Liver (tissue), 9 donors: ENCODE data around the gene CREB5. TPM values are rescaled to one million over a fixed set of nuclear protein-coding genes. Genes with fewer than 3 reads are reported as not detected.

Experiments used
- DNase-seq: peaks from one replicate; pipeline ENCODE4 v3.0.0-alpha.2; 2017; ENCODE audit warnings: low spot score
- H3K27ac ChIP-seq, 2 donors: one replicate each; pipeline ENCODE4 v1.7.0; 2013; ENCODE audit warnings: inconsistent platforms in 2 of 2, low read length in 2 of 2, control low read depth in 1 of 2, low read depth in 1 of 2, mild to moderate bottlenecking in 1 of 2
- H3K27me3 ChIP-seq, 4 donors: one replicate each; pipeline versions ENCODE4 v1.6.1 to v1.7.0; 2013; ENCODE audit warnings: low read length in 3 of 4, inconsistent platforms in 1 of 4, mild to moderate bottlenecking in 1 of 4, moderate library complexity in 1 of 4; ENCODE audit not compliant: control insufficient read depth in 4 of 4, insufficient read depth in 4 of 4
- H3K36me3 ChIP-seq, 4 donors: one replicate each; pipeline versions ENCODE4 v1.6.1 to v1.7.0; 2013; ENCODE audit warnings: low read length in 3 of 4, mild to moderate bottlenecking in 3 of 4, low read depth in 1 of 4, moderate library complexity in 1 of 4; ENCODE audit not compliant: control insufficient read depth in 4 of 4, insufficient read depth in 3 of 4
- H3K4me1 ChIP-seq, 4 donors: one replicate each; pipeline versions ENCODE4 v1.6.1 to v1.7.0; 2013; ENCODE audit warnings: low read length in 3 of 4, mild to moderate bottlenecking in 3 of 4, moderate library complexity in 1 of 4; ENCODE audit not compliant: control insufficient read depth in 4 of 4, insufficient read depth in 4 of 4
- H3K4me3 ChIP-seq, 3 donors: one replicate each; pipeline versions ENCODE4 v1.6.1 to v1.7.0; 2013; ENCODE audit warnings: low read length in 3 of 3, control low read depth in 1 of 3, low read depth in 1 of 3, mild to moderate bottlenecking in 1 of 3
- H3K9ac ChIP-seq, 2 donors: one replicate each; pipeline ENCODE4 v1.7.0; 2013; ENCODE audit warnings: low read length in 2 of 2, mild to moderate bottlenecking in 2 of 2, moderate library complexity in 2 of 2, control low read depth in 1 of 2, low read depth in 1 of 2
- H3K9me3 ChIP-seq, 4 donors: one replicate each; pipeline versions ENCODE4 v1.6.1 to v1.7.0; 2013; ENCODE audit warnings: low read length in 3 of 4; ENCODE audit not compliant: control insufficient read depth in 4 of 4
- CTCF ChIP-seq: fragments of 150-350 bp; IDR thresholded peaks from 2 replicates; pipeline ENCODE4 v1.5.1; 2017; ENCODE audit warnings: improper control_type of control experiment, low read depth, low read length; ENCODE audit not compliant: missing input control
- EGR1 ChIP-seq, 2 donors: IDR thresholded peaks; 2 replicates each; pipeline ENCODE4 v1.6.1; 2016 to 2018; ENCODE audit warnings: antibody characterized with exemption in 2 of 2, low read depth in 2 of 2
- FOXA1 ChIP-seq: IDR thresholded peaks from 2 replicates; pipeline ENCODE4 v1.6.1; 2016; ENCODE audit warnings: antibody characterized with exemption
- FOXA2 ChIP-seq: IDR thresholded peaks from 2 replicates; pipeline ENCODE4 v1.6.1; 2016; ENCODE audit warnings: antibody characterized with exemption
- GABPA ChIP-seq, 2 donors: IDR thresholded peaks in 1 of 2; conservative IDR thresholded peaks in 1 of 2; 2 replicates each; pipeline ENCODE4 v1.6.1; 2016; ENCODE audit warnings: antibody characterized with exemption in 2 of 2, mild to moderate bottlenecking in 1 of 2, moderate library complexity in 1 of 2
- HNF4A ChIP-seq, 2 donors: conservative IDR thresholded peaks; 2 replicates each; pipeline ENCODE4 v1.6.1; 2016; ENCODE audit warnings: antibody characterized with exemption in 2 of 2, mild to moderate bottlenecking in 2 of 2
- HNF4G ChIP-seq: IDR thresholded peaks from 2 replicates; pipeline ENCODE4 v1.6.1; 2016; ENCODE audit warnings: antibody characterized with exemption
- JUND ChIP-seq, 2 donors: IDR thresholded peaks; 2 replicates each; pipeline ENCODE4 v1.6.1; 2016; ENCODE audit warnings: antibody characterized with exemption in 2 of 2
- MAX ChIP-seq: IDR thresholded peaks from 2 replicates; pipeline ENCODE4 v1.6.1; 2016; ENCODE audit warnings: antibody characterized with exemption
- NR2F2 ChIP-seq: IDR thresholded peaks from 2 replicates; pipeline ENCODE4 v1.6.1; 2016; ENCODE audit warnings: antibody characterized with exemption
- RAD21 ChIP-seq, 2 donors: IDR thresholded peaks; 2 replicates each; pipeline ENCODE4 v1.6.1; 2016; ENCODE audit warnings: antibody characterized with exemption in 2 of 2, mild to moderate bottlenecking in 2 of 2
- RXRA ChIP-seq, 2 donors: IDR thresholded peaks; 2 replicates each; pipeline ENCODE4 v1.6.1; 2017 to 2018; ENCODE audit warnings: antibody characterized with exemption in 2 of 2, mild to moderate bottlenecking in 1 of 2
- SP1 ChIP-seq: IDR thresholded peaks from 2 replicates; pipeline ENCODE4 v1.6.1; 2018; ENCODE audit warnings: antibody characterized with exemption, mild to moderate bottlenecking
- TAF1 ChIP-seq: conservative IDR thresholded peaks from 2 replicates; pipeline ENCODE4 v1.6.1; 2016; ENCODE audit warnings: antibody characterized with exemption, mild to moderate bottlenecking
- YY1 ChIP-seq: IDR thresholded peaks from 2 replicates; pipeline ENCODE4 v1.6.1; 2016; ENCODE audit warnings: antibody characterized with exemption, mild to moderate bottlenecking
- ZBTB33 ChIP-seq: IDR thresholded peaks from 2 replicates; pipeline ENCODE4 v1.6.1; 2016; ENCODE audit warnings: antibody characterized with exemption
- WGBS: extraction: QIAGEN DNeasy Blood & Tissue Kit; methylation state at CpG from one replicate; pipeline ENCODE4 v1.1.7; 2013; 5-methylcytosine and 5-hydroxymethylcytosine counted together
- polyA plus RNA-seq, 2 donors: library from polyadenylated mRNA; stranded (reverse) in 1 of 2; unstranded in 1 of 2; fragments of 200-250 nt in 1 of 2; fragments of >200 nt in 1 of 2; fragmentation: Nextera tagmentation in 1 of 2; extraction: Ambion mirVana in 1 of 2; gene quantifications; one replicate each; pipeline versions ENCODE4 v1.2.1 to v1.2.3, GENCODE V29; 2013 to 2015
- total RNA-seq, 2 donors: library from RNA; depleted of rRNA; stranded (reverse); fragments of >200 nt; gene quantifications; one replicate each; pipeline ENCODE4 v1.2.3, GENCODE V29; 2014
- TF ChIP-seq, protein P1 (sequence below): IDR thresholded peaks from 2 replicates; pipeline ENCODE4 v1.6.1; 2016; ENCODE audit warnings: antibody characterized with exemption
- TF ChIP-seq, protein P2 (sequence below): IDR thresholded peaks from 2 replicates; pipeline ENCODE4 v1.6.1; 2016; ENCODE audit warnings: antibody characterized with exemption, mild to moderate bottlenecking
- donor health status: healthy.
- donor health status: healthy.
- donor health status: healthy.
- donor health status: healthy.
- donor health status: healthy.

CREB5 gene
- total and polyA plus RNA-seq, 4 donors = 0.25 to 0.92 (median 0.67) TPM

GRCh38 chr7:28418311-28418710 is 6.0 kb downstream of the CREB5 start:
- no peak for DNase-seq
- Histone ChIP-seq H3K4me1 (peaks cover 0 to 1% (median 0%) of the 10 kb centered on the region in 4 donors), H3K9ac (no peak overlapping the region), H3K9me3 (no peaks in the 10 kb centered on the region), H3K36me3 (no peaks in the 10 kb centered on the region), H3K27ac (no peak overlapping the region), H3K27me3 (peaks cover 0 to 15% (median 0%) of the 10 kb centered on the region in 4 donors), H3K4me3 (no peak overlapping the region)
- 93% methylated on average over 2 of the region's 2 CpGs for WGBS
- TF ChIP-seq EGR1 (IDR thresholded peaks at IDR 0.05; ENCODE audit: low read depth in 2 of 2) (no peak), TAF1 (no peak), YY1 (no peak), RAD21 (IDR thresholded peaks at IDR 0.05) (no peak), HNF4G (no peak), GABPA (IDR thresholded peaks at IDR 0.05 in 1 of 2, conservative IDR thresholded peaks at IDR 0.05 in 1 of 2) (no peak)

DNA sequence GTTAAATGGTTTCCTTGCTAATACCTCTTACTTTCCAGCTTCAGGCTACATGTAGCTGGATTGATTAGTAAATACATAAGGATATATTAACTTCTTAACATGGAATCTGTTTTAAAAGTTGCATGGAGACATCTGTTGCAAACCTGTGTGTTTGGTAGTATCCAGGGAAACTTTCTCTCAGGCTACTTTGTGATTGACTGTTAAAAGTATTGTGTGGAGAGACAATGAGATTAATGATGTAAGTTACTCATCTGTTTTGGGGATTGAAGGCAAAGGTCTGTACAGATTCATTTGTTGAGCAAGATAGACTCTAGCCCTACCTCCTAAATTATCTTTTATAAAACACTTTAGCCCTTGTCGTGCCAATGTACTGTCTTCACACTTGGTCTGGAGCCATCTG is 6.6 kb downstream of the CREB5 start:
- 76% methylated on average over 1 of the region's 1 CpG for WGBS
- no peak for DNase-seq
- Histone ChIP-seq H3K36me3 (no peaks in the 10 kb centered on the region), H3K27me3 (peaks cover 0 to 9% (median 0%) of the 10 kb centered on the region in 4 donors), H3K4me3 (no peak overlapping the region), H3K4me1 (peaks cover 0 to 1% (median 0%) of the 10 kb centered on the region in 4 donors), H3K9ac (no peak overlapping the region), H3K27ac (no peak overlapping the region), H3K9me3 (no peaks in the 10 kb centered on the region)
- no peak for TF ChIP-seq YY1
- TF ChIP-seq EGR1 (IDR thresholded peaks at IDR 0.05; ENCODE audit: low read depth in 2 of 2) = no peak
- TF ChIP-seq GABPA (IDR thresholded peaks at IDR 0.05 in 1 of 2, conservative IDR thresholded peaks at IDR 0.05 in 1 of 2) = no peak
- TF ChIP-seq FOXA2 = no peak
- no peak for TF ChIP-seq HNF4A (conservative IDR thresholded peaks at IDR 0.05)
- TF ChIP-seq, protein P1, sequence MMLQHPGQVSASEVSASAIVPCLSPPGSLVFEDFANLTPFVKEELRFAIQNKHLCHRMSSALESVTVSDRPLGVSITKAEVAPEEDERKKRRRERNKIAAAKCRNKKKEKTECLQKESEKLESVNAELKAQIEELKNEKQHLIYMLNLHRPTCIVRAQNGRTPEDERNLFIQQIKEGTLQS = no peak
- no peak for TF ChIP-seq JUND (IDR thresholded peaks at IDR 0.05)
- no peak for TF ChIP-seq ZBTB33
- no peak for TF ChIP-seq RAD21 (IDR thresholded peaks at IDR 0.05)
- no peak for TF ChIP-seq SP1
- TF ChIP-seq MAX = no peak
- TF ChIP-seq, protein P2, sequence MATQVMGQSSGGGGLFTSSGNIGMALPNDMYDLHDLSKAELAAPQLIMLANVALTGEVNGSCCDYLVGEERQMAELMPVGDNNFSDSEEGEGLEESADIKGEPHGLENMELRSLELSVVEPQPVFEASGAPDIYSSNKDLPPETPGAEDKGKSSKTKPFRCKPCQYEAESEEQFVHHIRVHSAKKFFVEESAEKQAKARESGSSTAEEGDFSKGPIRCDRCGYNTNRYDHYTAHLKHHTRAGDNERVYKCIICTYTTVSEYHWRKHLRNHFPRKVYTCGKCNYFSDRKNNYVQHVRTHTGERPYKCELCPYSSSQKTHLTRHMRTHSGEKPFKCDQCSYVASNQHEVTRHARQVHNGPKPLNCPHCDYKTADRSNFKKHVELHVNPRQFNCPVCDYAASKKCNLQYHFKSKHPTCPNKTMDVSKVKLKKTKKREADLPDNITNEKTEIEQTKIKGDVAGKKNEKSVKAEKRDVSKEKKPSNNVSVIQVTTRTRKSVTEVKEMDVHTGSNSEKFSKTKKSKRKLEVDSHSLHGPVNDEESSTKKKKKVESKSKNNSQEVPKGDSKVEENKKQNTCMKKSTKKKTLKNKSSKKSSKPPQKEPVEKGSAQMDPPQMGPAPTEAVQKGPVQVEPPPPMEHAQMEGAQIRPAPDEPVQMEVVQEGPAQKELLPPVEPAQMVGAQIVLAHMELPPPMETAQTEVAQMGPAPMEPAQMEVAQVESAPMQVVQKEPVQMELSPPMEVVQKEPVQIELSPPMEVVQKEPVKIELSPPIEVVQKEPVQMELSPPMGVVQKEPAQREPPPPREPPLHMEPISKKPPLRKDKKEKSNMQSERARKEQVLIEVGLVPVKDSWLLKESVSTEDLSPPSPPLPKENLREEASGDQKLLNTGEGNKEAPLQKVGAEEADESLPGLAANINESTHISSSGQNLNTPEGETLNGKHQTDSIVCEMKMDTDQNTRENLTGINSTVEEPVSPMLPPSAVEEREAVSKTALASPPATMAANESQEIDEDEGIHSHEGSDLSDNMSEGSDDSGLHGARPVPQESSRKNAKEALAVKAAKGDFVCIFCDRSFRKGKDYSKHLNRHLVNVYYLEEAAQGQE = no peak
- TF ChIP-seq HNF4G = no peak
- TF ChIP-seq NR2F2 = no peak
- TF ChIP-seq FOXA1 = no peak
- TF ChIP-seq CTCF = no peak
- TF ChIP-seq RXRA (IDR thresholded peaks at IDR 0.05) = no peak
